SU-DHL-6 (cell line): ENCODE data around the gene CRNN.

Experiments used
- H2AFZ ChIP-seq: fragments of 200-600 bp; sonication (generic); 2 replicates; pipeline ENCODE4 v1.6.1; 2014; ENCODE audit warnings: low read depth, mild to moderate bottlenecking, moderate library complexity, mixed read lengths, antibody characterized with exemption, low read length; ENCODE audit not compliant: severe bottlenecking
- H3F3A ChIP-seq: fragments of 200-600 bp; shearing (Covaris generic); 2 replicates; pipeline ENCODE4 v1.6.0; 2016; ENCODE audit warnings: antibody characterized with exemption, mild to moderate bottlenecking; ENCODE audit not compliant: insufficient read depth
- H3K27ac ChIP-seq: fragments of 200-600 bp; sonication (generic); 2 replicates; pipeline ENCODE4 v1.5.1; 2016; ENCODE audit warnings: low read depth, mild to moderate bottlenecking, low read length, moderate library complexity, mixed read lengths
- H3K27me3 ChIP-seq: fragments of 200-600 bp; sonication (generic), shearing (Covaris generic); 2 replicates; pipeline ENCODE4 v1.6.0; 2014; ENCODE audit warnings: mild to moderate bottlenecking, low read length
- H3K36me3 ChIP-seq: fragments of 200-600 bp; sonication (generic); 2 replicates; pipeline ENCODE4 v1.6.1; 2014; ENCODE audit warnings: mild to moderate bottlenecking, low read length, mixed read lengths
- H3K4me2 ChIP-seq: fragments of 300-600, 200-600 bp; shearing (Covaris generic), sonication (generic); 2 replicates; pipeline ENCODE4 v1.6.0; 2014; ENCODE audit warnings: low read length, low read depth, mild to moderate bottlenecking; ENCODE audit not compliant: poor library complexity, severe bottlenecking
- H3K4me3 ChIP-seq: fragments of 200-600 bp; sonication (generic); 2 replicates; pipeline ENCODE4 v1.5.1; 2014; ENCODE audit warnings: antibody characterized with exemption, low read length, mild to moderate bottlenecking, mixed read lengths; ENCODE audit not compliant: insufficient read depth, poor library complexity, severe bottlenecking
- H3K79me2 ChIP-seq: fragments of 200-600 bp; sonication (generic); 2 replicates; pipeline ENCODE4 v1.6.1; 2014; ENCODE audit warnings: mild to moderate bottlenecking, low read length, moderate library complexity; ENCODE audit not compliant: insufficient read depth
- H3K9ac ChIP-seq: fragments of 200-600 bp; sonication (generic); 2 replicates; pipeline ENCODE4 v1.7.0; 2014; ENCODE audit warnings: mild to moderate bottlenecking, low read length
- H3K9me2 ChIP-seq: fragments of 200-600 bp; sonication (generic); replicated peaks from 2 replicates; pipeline ENCODE4 v1.6.1; 2014; ENCODE audit warnings: low read length; ENCODE audit not compliant: insufficient read depth
- H3K9me3 ChIP-seq: fragments of 200-600 bp; sonication (generic); 2 replicates; pipeline ENCODE4 v1.6.1; 2014; ENCODE audit warnings: low read length, mixed read lengths; ENCODE audit not compliant: insufficient read depth
- H4K20me1 ChIP-seq: fragments of 200-600 bp; sonication (generic); 2 replicates; pipeline ENCODE4 v1.6.1; 2014; ENCODE audit warnings: low read depth, mild to moderate bottlenecking, antibody characterized with exemption, low read length, moderate library complexity, mixed read lengths
- CTCF ChIP-seq: fragments of 200-600 bp; sonication (generic); IDR thresholded peaks from one replicate; pipeline ENCODE4 v1.5.1; 2017; ENCODE audit warnings: antibody characterized with exemption, mild to moderate bottlenecking, low read length, moderate library complexity; ENCODE audit not compliant: insufficient read depth, poor library complexity, severe bottlenecking
- EZH2phosphoT487 ChIP-seq: fragments of 200-600 bp; sonication (generic), shearing (Covaris generic); conservative IDR thresholded peaks from 2 replicates; pipeline ENCODE4 v1.6.1; 2018; ENCODE audit warnings: mild to moderate bottlenecking, antibody characterized with exemption, low read length, moderate library complexity, mixed read lengths

Gene CRNN

GRCh38 chr1:152436593-152437496 lies 22.8 kb upstream of the CRNN start:
- Histone ChIP-seq H3K36me3 (no peaks in the 10 kb centered on the region), H3K79me2 (no peaks in the 10 kb centered on the region), H4K20me1 (no peaks in the 10 kb centered on the region), H3K9me3 (no peaks in the 10 kb centered on the region), H3K27ac (no peak overlapping the region), H3F3A (no peaks in the 10 kb centered on the region), H3K9me2 (no peaks in the 10 kb centered on the region), H2AFZ (no peak overlapping the region), H3K4me3 (no peak overlapping the region), H3K4me2 (no peak overlapping the region), H3K27me3 (no peaks in the 10 kb centered on the region), H3K9ac (no peak overlapping the region)
- TF ChIP-seq EZH2phosphoT487 (no peak), CTCF (no peak)

- H4K20me1 ChIP-seq = no peaks in the 10 kb centered on the region
- H3K9ac ChIP-seq = no peak overlapping the region
- no peak overlapping the region for H2AFZ ChIP-seq
- no peak overlapping the region for H3K4me3 ChIP-seq
- no peaks in the 10 kb centered on the region for H3K9me2 ChIP-seq
- no peaks in the 10 kb centered on the region for H3K36me3 ChIP-seq
- H3K4me2 ChIP-seq = no peak overlapping the region
- H3K79me2 ChIP-seq = no peaks in the 10 kb centered on the region
- H3K9me3 ChIP-seq = no peaks in the 10 kb centered on the region
- H3K27ac ChIP-seq = no peak overlapping the region
- H3K27me3 ChIP-seq = no peaks in the 10 kb centered on the region
- TF ChIP-seq CTCF (no peak), EZH2phosphoT487 (no peak)
- H3F3A ChIP-seq = no peaks in the 10 kb centered on the region
Observed at GRCh38 chr1:152427458-152427857, 13.4 kb upstream of the CRNN start.

GRCh38 chr1:152426731-152427130 lies 12.7 kb upstream of the CRNN start:
- no peaks in the 10 kb centered on the region for H3K79me2 ChIP-seq
- H3K9me3 ChIP-seq = no peaks in the 10 kb centered on the region
- H3K9me2 ChIP-seq = no peaks in the 10 kb centered on the region
- no peak overlapping the region for H3K4me2 ChIP-seq
- H3K27me3 ChIP-seq = no peaks in the 10 kb centered on the region
- TF ChIP-seq EZH2phosphoT487 (no peak), CTCF (no peak)
- no peak overlapping the region for H3K27ac ChIP-seq
- no peaks in the 10 kb centered on the region for H3K36me3 ChIP-seq
- no peak overlapping the region for H3K9ac ChIP-seq
- H3F3A ChIP-seq = no peaks in the 10 kb centered on the region
- no peaks in the 10 kb centered on the region for H4K20me1 ChIP-seq
- no peak overlapping the region for H2AFZ ChIP-seq
- H3K4me3 ChIP-seq = no peak overlapping the region
